ENCODE measurements around the gene CSF2RB. TPM values are rescaled to one million over a fixed set of nuclear protein-coding genes. Genes with fewer than 3 reads are reported as not detected.

CSF2RB gene
- total RNA-seq, 1 donor from 2014 or later: 0.05 TPM

DNA sequence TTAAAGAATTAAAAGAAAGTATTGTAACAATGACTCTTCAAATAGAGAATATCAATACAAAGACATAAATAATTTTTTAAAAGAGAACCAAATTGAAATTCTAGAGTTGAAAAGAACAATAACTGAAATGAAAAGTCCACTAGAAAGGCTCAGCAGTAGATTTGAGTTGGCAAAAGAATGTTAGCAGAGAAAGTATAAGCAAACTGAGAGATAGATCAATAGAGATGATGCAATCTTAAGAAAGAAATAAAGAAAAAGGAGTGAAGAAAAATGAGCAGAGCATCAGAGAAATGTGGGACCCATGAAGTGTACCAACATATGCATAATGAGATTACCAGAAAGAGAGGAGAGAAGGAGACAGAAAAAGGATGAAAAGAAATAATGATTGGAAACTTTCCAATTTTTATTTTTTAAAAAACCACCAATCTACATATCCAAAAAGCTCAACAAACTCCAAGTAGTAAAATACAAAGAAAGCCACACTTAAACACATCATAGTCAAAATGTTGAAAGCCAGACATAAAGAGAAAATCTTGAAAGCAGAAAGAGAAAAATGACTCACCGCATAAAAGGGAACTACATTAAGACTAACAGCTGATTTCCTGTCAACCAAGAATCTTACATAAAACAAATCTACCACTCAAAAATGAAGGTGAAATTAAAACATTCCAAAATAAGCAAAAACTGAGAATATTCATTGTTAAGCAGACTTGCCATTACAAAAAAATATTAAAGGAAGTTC lies 31.8 kb upstream of the CSF2RB start:
- no peak for DNase-seq (ENCODE audit: low spot score)
- H3K9me3 Mint-ChIP-seq (ENCODE audit: low read depth): peaks cover 14% of the 10 kb centered on the region

DNA sequence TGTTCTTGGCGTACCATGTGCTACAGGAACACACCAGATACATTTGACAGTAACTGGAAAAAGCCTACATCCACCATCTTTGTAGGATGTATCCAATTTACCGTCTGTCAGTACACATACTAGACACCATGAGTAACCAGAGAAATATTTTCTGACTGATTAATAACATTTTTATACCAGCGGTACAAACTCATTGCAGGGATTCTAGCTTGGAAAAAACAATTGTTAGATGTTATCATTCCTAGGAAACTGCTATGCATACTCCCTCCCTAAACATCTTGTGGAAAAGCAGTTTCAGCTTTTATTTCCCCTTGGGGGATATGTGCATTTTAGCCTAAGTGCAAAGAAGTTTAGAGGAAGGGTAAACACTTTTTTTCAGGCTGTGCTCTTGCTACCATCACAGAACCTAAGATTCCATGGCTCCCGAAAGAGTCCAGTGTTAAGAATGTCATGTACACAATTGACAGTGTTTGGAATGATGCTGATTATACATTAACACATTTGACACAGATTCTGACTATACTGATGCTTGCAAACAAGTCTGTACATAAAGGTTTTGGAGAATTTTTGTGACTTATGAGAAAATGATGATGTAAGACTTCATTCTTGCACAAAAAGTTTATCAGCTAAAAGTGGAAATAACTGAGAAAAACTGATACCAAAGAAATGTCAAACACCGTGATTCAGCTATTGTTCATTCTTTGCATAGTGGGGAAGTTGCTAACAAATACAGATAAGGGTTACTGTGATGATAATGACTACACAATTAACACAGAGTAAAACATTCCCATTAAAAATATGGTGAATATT lies 28.9 kb upstream of the CSF2RB start:
- H3K27ac Mint-ChIP-seq (ENCODE audit: unreplicated experiment): no peak overlapping the region
- no peak for DNase-seq (ENCODE audit: low spot score)
- H3K4me3 Mint-ChIP-seq (ENCODE audit: unreplicated experiment): no peak overlapping the region
- no peaks in the 10 kb centered on the region for H3K4me1 Mint-ChIP-seq (ENCODE audit: low read depth)
- H3K27me3 Mint-ChIP-seq (ENCODE audit: low read depth): peaks cover 24% of the 10 kb centered on the region
- H3K9me3 Mint-ChIP-seq (ENCODE audit: low read depth): peaks cover 14% of the 10 kb centered on the region
- peaks cover 5% of the 10 kb centered on the region for H3K36me3 Mint-ChIP-seq (ENCODE audit: low read depth)
- TF ChIP-seq, protein P1, sequence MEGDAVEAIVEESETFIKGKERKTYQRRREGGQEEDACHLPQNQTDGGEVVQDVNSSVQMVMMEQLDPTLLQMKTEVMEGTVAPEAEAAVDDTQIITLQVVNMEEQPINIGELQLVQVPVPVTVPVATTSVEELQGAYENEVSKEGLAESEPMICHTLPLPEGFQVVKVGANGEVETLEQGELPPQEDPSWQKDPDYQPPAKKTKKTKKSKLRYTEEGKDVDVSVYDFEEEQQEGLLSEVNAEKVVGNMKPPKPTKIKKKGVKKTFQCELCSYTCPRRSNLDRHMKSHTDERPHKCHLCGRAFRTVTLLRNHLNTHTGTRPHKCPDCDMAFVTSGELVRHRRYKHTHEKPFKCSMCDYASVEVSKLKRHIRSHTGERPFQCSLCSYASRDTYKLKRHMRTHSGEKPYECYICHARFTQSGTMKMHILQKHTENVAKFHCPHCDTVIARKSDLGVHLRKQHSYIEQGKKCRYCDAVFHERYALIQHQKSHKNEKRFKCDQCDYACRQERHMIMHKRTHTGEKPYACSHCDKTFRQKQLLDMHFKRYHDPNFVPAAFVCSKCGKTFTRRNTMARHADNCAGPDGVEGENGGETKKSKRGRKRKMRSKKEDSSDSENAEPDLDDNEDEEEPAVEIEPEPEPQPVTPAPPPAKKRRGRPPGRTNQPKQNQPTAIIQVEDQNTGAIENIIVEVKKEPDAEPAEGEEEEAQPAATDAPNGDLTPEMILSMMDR (IDR thresholded peaks at IDR 0.05): no peak

More for the DNA sequence above, 31.8 kb upstream of the CSF2RB start:
- TF ChIP-seq, protein P1 (IDR thresholded peaks at IDR 0.05): no peak
- Mint-ChIP-seq H3K27ac (ENCODE audit: unreplicated experiment) (no peak overlapping the region), H3K4me3 (ENCODE audit: unreplicated experiment) (no peak overlapping the region), H3K27me3 (ENCODE audit: low read depth) (peaks cover 32% of the 10 kb centered on the region), H3K4me1 (ENCODE audit: low read depth) (no peaks in the 10 kb centered on the region), H3K36me3 (ENCODE audit: low read depth) (peaks cover 3% of the 10 kb centered on the region)

DNA sequence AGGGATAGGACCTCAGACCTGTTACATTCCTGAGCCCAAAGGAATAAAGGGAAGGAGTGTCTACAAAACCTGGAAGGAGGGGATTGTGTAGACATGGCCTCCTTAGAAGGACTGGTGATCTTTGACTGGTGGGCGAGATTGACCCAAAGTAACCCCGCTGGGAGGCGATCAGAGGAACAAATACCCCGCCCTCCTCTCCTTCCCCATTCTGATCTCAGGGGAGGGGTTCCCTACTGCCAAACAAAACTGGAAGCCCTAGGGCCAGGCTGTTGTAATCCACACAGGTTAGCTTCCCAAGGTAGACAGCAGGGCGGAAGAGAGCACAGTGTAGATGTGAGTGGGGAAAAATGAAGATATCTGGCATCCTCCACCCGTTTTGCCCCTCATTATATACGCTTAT lies 28.0 kb upstream of the CSF2RB start:
- H3K36me3 Mint-ChIP-seq (ENCODE audit: low read depth): peaks cover 5% of the 10 kb centered on the region
- peaks cover 14% of the 10 kb centered on the region for H3K9me3 Mint-ChIP-seq (ENCODE audit: low read depth)
- DNase-seq (ENCODE audit: low spot score): no peak
- H3K4me3 Mint-ChIP-seq (ENCODE audit: unreplicated experiment): no peak overlapping the region
- H3K27me3 Mint-ChIP-seq (ENCODE audit: low read depth): peaks cover 21% of the 10 kb centered on the region
- no peaks in the 10 kb centered on the region for H3K4me1 Mint-ChIP-seq (ENCODE audit: low read depth)
- no peak overlapping the region for H3K27ac Mint-ChIP-seq (ENCODE audit: unreplicated experiment)
- TF ChIP-seq, protein P1 (IDR thresholded peaks at IDR 0.05): no peak

DNA sequence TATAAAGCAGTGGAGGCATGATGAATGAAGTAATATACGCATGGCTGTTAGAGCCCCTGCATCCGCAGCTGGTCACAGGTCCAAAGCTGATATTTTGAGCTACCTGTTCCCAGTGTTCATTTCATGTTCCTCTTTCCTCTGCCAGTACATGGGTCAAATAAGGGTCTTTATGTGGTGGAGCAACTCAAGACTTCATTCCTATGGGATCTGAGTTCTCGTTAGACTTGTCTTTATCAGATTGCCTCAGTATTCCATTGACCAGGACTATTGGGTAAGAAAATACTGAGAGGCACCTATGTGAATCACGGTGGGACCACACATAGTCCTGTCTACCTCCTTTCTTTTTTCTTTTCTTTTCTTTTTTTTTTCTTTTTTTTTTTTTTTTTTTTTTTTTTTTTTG lies 27.4 kb upstream of the CSF2RB start:
- H3K27me3 Mint-ChIP-seq (ENCODE audit: low read depth): peaks cover 21% of the 10 kb centered on the region
- DNase-seq (ENCODE audit: low spot score): no peak
- peaks cover 11% of the 10 kb centered on the region for H3K9me3 Mint-ChIP-seq (ENCODE audit: low read depth)
- peaks cover 5% of the 10 kb centered on the region for H3K36me3 Mint-ChIP-seq (ENCODE audit: low read depth)
- no peak overlapping the region for H3K4me3 Mint-ChIP-seq (ENCODE audit: unreplicated experiment)
- TF ChIP-seq, protein P1 (IDR thresholded peaks at IDR 0.05): no peak
- no peaks in the 10 kb centered on the region for H3K4me1 Mint-ChIP-seq (ENCODE audit: low read depth)
- no peak overlapping the region for H3K27ac Mint-ChIP-seq (ENCODE audit: unreplicated experiment)

DNA sequence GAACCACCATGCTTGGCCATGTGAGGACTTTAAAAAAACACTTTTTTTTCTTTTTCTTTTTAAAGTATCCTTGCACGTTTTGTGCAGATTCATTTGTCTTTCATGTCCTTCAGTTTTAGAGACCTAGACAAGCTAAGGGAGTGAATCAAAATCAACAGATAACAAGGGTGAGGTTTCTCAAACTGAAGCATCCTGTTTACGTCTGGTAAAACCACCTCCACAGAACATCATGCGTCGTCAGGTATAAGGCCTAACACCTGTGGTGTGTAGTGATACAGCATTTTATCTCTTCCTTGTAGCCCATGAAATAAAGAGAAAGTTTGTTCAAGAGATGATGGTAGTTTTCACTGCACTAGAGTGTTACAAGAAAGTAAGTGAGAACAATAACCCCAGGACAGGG lies 26.3 kb upstream of the CSF2RB start:
- TF ChIP-seq, protein P1 (IDR thresholded peaks at IDR 0.05): no peak
- DNase-seq (ENCODE audit: low spot score): no peak
- Mint-ChIP-seq H3K4me3 (ENCODE audit: unreplicated experiment) (no peak overlapping the region), H3K27me3 (ENCODE audit: low read depth) (peaks cover 25% of the 10 kb centered on the region), H3K9me3 (ENCODE audit: low read depth) (peaks cover 4% of the 10 kb centered on the region), H3K36me3 (ENCODE audit: low read depth) (peaks cover 2% of the 10 kb centered on the region), H3K4me1 (ENCODE audit: low read depth) (no peaks in the 10 kb centered on the region), H3K27ac (ENCODE audit: unreplicated experiment) (no peak overlapping the region)

Measured in chondrocyte (in vitro differentiated cells).